Measurements from ENCODE around the gene MIEF1.

MIEF1 gene

GRCh38 chr22:39518996-39519680 is 17.0 kb downstream of the MIEF1 start:
- POLR2A ChIA-PET, result interaction anchor here (0.5 to 3.6 kb wide), 44 partner anchors 9 to 675 kb away, joined by 3 to 117 read pairs (median 6); partner anchors contain the start of genes MIEF1, RPL3, RPS19BP1 and SYNGR1
- Histone ChIP-seq H3K9me3 (ENCODE audit: control insufficient read depth, insufficient read depth, low read depth, low read length) (no peaks in the 10 kb centered on the region), H3K4me1 (ENCODE audit: control insufficient read depth, insufficient read depth, low read length) (0 out of 2 replicates have a peak, but pooled peaks cover 5% of the 10 kb centered on the region), H3K36me3 (ENCODE audit: control insufficient read depth in 2 of 2, insufficient read depth in 1 of 2, low read length in 2 of 2) (peaks cover 19 to 68% of the 10 kb centered on the region in 2 experiments), H3K27ac (ENCODE audit: extremely low read depth, low read depth, low read length) (peak overlapping the region; percentile 95), H3K4me3 (ENCODE audit: low read depth, low read length) (peak overlapping the region; percentile 84)
- CTCF ChIA-PET, result interaction anchor here (0.6 to 5.3 kb wide), 7 partner anchors 8 to 750 kb away, joined by 4 to 70 read pairs (median 6); a partner anchor contains a TSS
- TF ChIP-seq ZBTB7A (tag by site-specific recombination; IDR thresholded peaks at IDR 0.05; ENCODE audit: low read depth) (no peak), ZNF394 (tag by site-specific recombination; IDR thresholded peaks at IDR 0.05; ENCODE audit: borderline replicate concordance) (peak; percentile 40; the same call in 1 of the 2 replicates), ZSCAN4 (tag by site-specific recombination; IDR thresholded peaks at IDR 0.05) (no peak), ZNF404 (tag by site-specific recombination; IDR thresholded peaks at IDR 0.05) (no peak), PRDM10 (tag by site-specific recombination; IDR thresholded peaks at IDR 0.05) (peak; percentile 56), KLF10 (tag by site-specific recombination; IDR thresholded peaks at IDR 0.05) (0 out of 2 replicates have a peak, but pooled peaks have one; percentile 55), ZFP3 (tag by site-specific recombination; IDR thresholded peaks at IDR 0.05; ENCODE audit: low read depth) (no peak), ZFP41 (tag by site-specific recombination; IDR thresholded peaks at IDR 0.05; ENCODE audit: borderline replicate concordance) (no peak), ZNF670 (tag by site-specific recombination; IDR thresholded peaks at IDR 0.05; ENCODE audit: low read depth) (no peak), BCL11A (tag by site-specific recombination; IDR thresholded peaks at IDR 0.05; ENCODE audit: low read depth) (no peak), ZNF274 (IDR thresholded peaks at IDR 0.05; ENCODE audit: low read length) (no peak), ZNF274 (tag by site-specific recombination; IDR thresholded peaks at IDR 0.05; ENCODE audit: borderline replicate concordance) (no peak), MZF1 (tag by site-specific recombination; IDR thresholded peaks at IDR 0.05; ENCODE audit: borderline replicate concordance) (no peak), GLI2 (tag by site-specific recombination; IDR thresholded peaks at IDR 0.05; ENCODE audit: borderline replicate concordance, low read depth) (no peak), ZNF518A (tag by site-specific recombination; conservative IDR thresholded peaks at IDR 0.05; ENCODE audit: low read depth) (no peak), ZNF184 (tag by site-specific recombination; IDR thresholded peaks at IDR 0.05) (peak; percentile 76; the same call in 1 of the 2 replicates), RBAK (tag by site-specific recombination; IDR thresholded peaks at IDR 0.05) (no peak), ZNF341 (tag by site-specific recombination; IDR thresholded peaks at IDR 0.05; ENCODE audit: low read depth) (no peak), CTCF (tag by site-specific recombination; IDR thresholded peaks at IDR 0.05) (no peak), GFI1B (tag by site-specific recombination; IDR thresholded peaks at IDR 0.05) (no peak), ZNF146 (tag by site-specific recombination; IDR thresholded peaks at IDR 0.05) (no peak), ZNF19 (tag by site-specific recombination; IDR thresholded peaks at IDR 0.05; ENCODE audit: low read depth) (no peak), PRDM1 (tag by site-specific recombination; IDR thresholded peaks at IDR 0.05) (no peak), ZNF239 (tag by site-specific recombination; IDR thresholded peaks at IDR 0.05) (no peak)
- TF ChIP-seq, protein P1, sequence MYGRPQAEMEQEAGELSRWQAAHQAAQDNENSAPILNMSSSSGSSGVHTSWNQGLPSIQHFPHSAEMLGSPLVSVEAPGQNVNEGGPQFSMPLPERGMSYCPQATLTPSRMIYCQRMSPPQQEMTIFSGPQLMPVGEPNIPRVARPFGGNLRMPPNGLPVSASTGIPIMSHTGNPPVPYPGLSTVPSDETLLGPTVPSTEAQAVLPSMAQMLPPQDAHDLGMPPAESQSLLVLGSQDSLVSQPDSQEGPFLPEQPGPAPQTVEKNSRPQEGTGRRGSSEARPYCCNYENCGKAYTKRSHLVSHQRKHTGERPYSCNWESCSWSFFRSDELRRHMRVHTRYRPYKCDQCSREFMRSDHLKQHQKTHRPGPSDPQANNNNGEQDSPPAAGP (tag by site-specific recombination; IDR thresholded peaks at IDR 0.05), result no peak

Measured in HEK293 (cell line).